Gastroesophageal sphincter (tissue), 3 donors: Measurements from ENCODE around the gene FOXK2.

Experiments used
- CTCF ChIP-seq, 4 experiments: fragments of 200-600 bp in 2 of 4; fragments of 450-650 bp in 2 of 4; sonication (generic) in 1 of 4; IDR thresholded peaks; one replicate each; pipeline ENCODE4 v1.5.1; 2017 to 2019; ENCODE audit warnings: antibody characterized with exemption in 4 of 4, mild to moderate bottlenecking in 2 of 4, moderate library complexity in 2 of 4
- POLR2A ChIP-seq, 2 donors: fragments of 450-650 bp; IDR thresholded peaks; one replicate each; pipeline ENCODE4 v1.6.1; 2017; ENCODE audit warnings: antibody characterized with exemption in 2 of 2, mild to moderate bottlenecking in 2 of 2, moderate library complexity in 1 of 2
- POLR2AphosphoS5 ChIP-seq: sonication (generic); formaldehyde crosslinking; IDR thresholded peaks from one replicate; pipeline ENCODE4 v1.6.1; 2017; ENCODE audit warnings: antibody characterized with exemption

- TF ChIP-seq CTCF (IDR thresholded peaks at IDR 0.05) (no peak), POLR2AphosphoS5 (no peak), POLR2A (IDR thresholded peaks at IDR 0.05) (no peak)
Measured at GRCh38 chr17:82529914-82530300, 10.4 kb downstream of the FOXK2 start.
